GM21528 (cell line): Measurements from ENCODE around the gene SCNN1A.

Experiments
- ATAC-seq: cut with Tn5 transposase; IDR thresholded peaks from one replicate; pipeline ENCODE4 v1.9.1; 2021; ENCODE audit warnings: mild to moderate bottlenecking, moderate library complexity; ENCODE audit not compliant: unreplicated experiment, low FRiP score

SCNN1A gene

DNA sequence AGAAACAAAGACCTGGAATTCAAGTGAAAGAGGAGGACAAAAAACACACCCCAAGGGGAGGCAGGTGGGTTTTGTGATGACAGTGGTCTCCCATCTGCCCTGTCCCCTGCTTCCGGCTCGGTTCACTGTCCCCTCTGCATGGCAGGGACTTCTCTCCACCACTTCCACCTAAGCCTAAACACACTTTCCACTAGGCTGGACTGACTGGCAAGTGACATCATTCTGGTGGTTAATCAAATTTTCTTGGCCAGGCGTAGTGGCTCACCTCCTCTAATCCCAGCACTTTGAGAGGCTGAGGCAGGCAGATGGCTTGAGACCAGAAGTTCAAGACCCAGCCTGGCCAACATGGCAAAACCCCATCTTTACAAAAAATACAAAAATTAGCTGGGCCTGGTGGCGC, 53.0 kb downstream of the SCNN1A start:
- ATAC-seq = no peak

DNA sequence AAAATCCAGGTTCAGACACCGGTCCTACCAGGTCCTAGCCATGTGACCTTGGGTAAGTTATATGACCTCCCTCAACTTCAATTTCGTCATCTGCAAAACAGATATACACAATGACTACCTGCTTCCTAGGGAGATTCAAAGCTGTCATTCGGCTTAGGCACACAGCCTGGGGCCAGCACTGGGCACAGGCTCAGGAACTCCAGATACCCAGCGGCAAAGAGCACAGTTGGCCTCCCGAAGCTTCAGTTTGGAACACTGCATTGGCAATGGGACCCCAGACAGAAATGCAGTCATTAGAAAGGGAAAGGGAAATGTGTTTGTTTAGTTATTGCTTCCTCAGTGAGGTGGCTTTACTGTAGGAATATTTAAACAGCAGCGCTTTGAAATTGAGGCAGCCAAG, 53.5 kb downstream of the SCNN1A start:
- no peak for ATAC-seq

- no peak for ATAC-seq
Observed at GRCh38 chr12:6319446-6319845, 55.9 kb downstream of the SCNN1A start.

- ATAC-seq = no peak
Observed at GRCh38 chr12:6318440-6318879, 56.9 kb downstream of the SCNN1A start.

GRCh38 chr12:6317693-6318439, 57.5 kb downstream of the SCNN1A start:
- no peak for ATAC-seq

GRCh38 chr12:6316921-6317692, 58.3 kb downstream of the SCNN1A start:
- ATAC-seq = no peak

GRCh38 chr12:6315704-6316597, 59.4 kb downstream of the SCNN1A start:
- no peak for ATAC-seq

DNA sequence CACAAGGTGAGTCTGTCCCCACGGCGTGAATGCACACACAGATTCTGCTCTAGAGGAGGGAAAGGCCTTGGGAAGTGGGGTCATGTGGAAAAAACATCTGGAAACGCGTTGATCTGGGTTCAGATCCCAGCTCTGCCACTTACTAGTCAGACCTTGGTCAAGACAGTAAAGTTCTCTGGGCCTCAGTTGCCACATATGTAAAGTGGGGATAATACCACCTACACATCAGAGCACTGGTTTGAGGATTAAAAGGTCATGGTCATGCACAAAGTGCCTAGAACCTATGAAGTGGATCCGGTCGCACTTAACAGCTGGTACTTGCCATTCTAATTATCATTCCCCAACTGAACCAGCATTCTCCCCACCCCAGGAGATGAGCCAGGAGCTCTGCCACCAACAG, 60.2 kb downstream of the SCNN1A start:
- no peak for ATAC-seq

DNA sequence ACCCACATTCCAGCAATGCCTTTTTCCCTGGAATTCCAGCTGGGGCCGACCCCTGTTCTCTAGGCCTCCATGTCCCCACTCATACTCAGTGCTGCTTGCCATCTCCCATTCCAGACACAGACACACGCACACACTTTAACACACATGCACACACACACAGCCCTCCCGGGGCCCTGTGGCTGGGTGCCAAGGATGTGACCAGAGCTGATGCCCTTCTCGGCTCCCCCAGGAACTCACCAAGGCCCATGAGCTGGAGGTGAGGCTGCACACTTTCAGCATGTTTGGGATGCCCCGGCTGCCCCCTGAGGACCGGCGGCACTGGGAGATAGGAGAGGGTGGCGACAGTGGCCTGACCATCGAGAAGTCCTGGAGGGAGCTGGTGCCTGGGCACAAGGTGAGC, 60.6 kb downstream of the SCNN1A start:
- no peak for ATAC-seq

DNA sequence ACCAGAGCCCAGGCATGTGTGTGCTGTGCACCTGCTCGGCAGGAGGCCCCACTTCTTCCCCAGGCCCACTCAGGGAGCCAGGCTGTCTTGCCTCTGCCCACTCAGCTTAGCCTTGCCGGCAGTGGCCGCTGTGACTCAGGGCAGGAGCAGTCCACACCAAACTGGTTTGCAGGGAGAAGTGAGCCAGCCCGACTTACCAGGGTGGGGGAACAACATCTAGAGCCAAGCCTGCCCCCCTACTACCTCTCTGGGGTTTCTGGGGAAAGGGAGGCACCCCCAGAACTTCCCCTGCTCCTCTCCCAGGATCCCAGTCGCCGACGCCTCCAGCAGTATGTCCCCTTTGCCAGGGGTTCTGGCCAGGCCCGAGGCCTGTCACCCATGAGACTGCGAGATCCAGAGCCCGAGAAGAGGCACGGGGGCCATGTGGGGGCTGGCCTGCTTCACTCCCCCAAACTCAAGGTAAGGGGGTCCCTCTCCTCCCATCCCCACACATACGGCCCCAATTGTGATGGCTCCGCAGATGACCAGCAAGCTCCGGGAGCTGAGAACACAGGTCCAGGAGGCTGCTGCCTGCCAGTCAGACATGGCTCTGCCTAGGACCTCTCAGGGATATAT, 61.9 kb downstream of the SCNN1A start:
- no peak for ATAC-seq

DNA sequence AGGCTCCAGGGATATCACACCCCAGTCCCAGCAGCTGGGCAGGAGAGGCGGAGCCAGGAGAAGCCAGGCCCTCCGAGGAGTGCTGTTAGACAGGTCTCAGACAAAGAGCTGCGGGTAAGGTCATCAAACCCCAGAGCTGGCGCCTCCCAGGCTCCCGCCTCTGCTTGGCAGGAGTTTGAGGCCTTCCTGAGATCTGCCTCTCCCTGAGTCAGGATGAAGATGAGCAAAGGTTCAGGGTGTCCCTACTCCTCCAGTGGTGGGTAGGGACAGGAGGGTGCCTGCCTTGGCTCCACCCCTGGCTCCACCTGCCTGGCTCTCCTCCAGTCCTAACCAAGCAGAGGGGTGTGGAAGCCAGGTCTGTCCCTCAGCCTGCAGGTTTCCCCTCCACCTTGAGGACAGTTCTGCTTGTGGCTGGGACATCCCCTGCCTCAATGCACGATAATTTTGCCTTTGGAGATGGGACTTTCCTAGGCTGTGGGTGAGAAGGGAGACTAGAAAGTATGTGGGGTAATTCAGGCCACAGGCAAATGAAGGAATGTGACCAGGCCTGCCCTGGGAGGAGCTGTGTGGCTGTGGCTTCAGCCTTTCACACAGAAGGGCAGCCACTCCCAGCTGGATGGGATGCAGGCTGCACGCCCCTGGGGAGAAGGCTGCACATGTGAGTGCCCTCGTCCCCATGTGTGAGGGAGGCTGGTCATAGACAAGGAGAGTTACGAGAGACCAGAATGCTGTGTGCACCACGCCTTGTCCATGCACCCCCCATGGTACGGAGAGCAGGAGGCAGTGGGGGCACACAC, 62.6 kb downstream of the SCNN1A start:
- ATAC-seq = no peak

GRCh38 chr12:6311822-6312528, 63.4 kb downstream of the SCNN1A start:
- no peak for ATAC-seq

- no peak for ATAC-seq
Observed at GRCh38 chr12:6310771-6311610, 64.4 kb downstream of the SCNN1A start.

DNA sequence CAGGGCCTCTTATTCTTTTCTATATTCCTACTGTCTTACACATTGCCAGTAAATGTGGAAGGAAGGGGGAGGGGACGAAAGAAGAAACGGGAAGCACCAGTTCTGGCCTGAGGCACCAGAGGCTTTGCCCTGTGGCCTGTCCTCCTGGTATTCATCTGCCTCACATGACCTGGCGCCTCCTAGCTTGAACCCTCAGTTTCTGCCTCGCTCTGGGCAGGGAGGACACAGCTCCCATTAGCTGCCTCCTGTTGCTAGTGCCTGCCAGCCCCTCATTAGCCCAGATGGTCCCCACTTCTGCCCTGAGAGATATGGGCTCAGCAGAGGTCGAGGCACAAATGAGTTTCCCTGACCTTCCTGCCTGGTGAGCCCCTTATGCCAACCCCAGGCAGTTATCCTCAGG, 67.8 kb downstream of the SCNN1A start:
- ATAC-seq = no peak

DNA sequence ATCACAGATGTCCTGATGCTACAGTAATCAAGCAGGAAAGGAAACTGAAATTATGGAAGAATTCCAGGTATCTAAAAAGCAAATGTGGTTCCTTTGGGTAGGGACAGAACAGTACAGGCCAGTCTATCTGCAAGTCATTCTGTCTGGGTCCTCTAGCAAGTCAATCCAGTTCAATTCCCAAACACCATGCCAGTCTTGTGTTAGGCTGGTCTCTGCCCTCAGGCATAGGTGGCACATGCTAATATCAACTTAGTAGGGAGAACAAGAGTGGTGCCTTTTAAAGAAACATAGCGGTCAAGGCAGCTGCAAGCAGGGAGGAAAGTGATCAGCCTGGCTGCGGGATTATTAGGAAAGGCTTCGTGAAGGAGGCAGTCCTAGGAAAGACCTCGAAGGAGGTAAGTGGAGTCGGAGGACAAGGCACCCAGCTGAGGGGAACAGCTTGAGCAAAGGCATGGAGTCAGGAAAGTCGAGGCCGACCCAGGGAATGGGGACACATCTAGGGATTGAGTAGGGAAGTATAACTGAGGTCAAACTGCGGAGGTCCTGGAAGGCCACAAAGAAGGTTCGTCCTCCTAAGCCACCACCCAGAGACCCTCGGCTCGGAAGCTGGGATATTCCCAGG, 68.7 kb downstream of the SCNN1A start:
- no peak for ATAC-seq

DNA sequence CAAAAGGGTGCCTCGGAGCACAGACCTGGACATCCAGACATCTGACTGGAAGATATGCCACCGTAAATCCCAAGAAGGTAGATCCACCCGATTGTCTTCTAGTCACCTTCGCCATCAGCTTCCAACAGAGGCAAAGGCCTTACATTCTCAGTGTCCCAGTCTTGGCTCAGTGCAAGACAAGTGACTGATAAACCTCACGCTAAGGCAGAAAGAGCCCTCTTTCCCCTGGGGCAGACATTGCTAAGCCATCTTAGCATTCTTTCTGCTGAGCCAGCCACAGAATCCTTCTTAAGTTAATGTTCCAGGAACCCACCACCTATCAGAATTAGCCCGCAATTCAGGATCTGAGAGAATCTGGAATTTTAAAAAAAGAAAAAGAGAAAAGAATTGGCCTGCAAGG, 69.2 kb downstream of the SCNN1A start:
- ATAC-seq = no peak

- no peak for ATAC-seq
Observed at GRCh38 chr12:6303071-6303470, 72.3 kb downstream of the SCNN1A start.

DNA sequence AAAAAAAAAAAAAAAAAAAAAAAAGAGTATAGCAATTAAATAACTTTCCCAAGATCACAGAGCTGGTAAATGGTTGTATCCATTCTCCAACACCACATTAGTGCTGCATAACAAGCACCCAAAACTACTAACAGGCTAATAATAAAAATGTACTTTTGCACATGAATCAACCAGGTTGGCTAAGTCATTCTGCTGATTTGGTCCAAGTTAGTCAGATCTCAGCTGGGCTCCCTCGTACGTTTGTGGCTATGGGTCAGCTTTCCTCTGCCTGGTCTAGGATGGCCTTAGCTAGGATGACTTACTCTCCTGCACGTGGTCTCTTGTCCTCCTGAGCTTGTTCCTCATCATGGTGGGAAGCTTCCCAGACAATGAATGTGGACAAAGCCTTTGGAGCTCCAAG, 72.7 kb downstream of the SCNN1A start:
- ATAC-seq = no peak
